ENCODE results near the gene PLXNA1.

Gene PLXNA1

DNA sequence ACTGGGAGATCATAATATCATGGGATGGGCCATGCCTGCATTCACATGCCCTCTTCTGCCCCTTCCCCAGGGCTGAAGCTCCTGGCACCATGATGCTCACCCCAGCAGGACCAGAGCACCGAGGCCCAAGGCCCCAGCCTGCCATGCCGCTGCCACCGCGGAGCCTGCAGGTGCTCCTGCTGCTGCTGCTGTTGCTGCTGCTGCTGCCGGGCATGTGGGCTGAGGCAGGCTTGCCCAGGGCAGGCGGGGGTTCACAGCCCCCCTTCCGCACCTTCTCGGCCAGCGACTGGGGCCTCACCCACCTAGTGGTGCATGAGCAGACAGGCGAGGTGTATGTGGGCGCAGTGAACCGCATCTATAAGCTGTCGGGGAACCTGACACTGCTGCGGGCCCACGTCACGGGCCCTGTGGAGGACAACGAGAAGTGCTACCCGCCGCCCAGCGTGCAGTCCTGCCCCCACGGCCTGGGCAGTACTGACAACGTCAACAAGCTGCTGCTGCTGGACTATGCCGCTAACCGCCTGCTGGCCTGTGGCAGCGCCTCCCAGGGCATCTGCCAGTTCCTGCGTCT lies 5.6 kb downstream of the PLXNA1 start:
- DNase-seq, result no peak

DNA sequence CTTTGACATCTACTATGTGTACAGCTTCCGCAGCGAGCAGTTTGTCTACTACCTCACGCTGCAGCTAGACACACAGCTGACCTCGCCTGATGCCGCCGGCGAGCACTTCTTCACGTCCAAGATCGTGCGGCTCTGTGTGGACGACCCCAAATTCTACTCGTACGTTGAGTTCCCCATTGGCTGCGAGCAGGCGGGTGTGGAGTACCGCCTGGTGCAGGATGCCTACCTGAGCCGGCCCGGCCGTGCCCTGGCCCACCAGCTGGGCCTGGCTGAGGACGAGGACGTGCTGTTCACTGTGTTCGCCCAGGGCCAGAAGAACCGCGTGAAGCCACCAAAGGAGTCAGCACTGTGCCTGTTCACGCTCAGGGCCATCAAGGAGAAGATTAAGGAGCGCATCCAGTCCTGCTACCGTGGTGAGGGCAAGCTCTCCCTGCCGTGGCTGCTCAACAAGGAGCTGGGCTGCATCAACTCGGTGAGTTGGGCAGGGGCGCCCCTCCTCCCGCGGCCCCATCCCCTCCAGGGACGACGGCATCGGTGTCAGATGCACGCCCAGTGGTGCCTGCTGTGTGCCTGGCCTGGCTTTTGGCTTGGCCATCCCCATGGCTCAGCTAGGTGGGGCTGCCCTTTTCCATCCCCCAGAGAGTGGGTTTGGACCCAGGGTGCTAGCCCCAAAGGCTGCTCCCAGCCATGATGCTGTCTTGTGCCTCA lies 6.6 kb downstream of the PLXNA1 start:
- no peak for DNase-seq

DNA sequence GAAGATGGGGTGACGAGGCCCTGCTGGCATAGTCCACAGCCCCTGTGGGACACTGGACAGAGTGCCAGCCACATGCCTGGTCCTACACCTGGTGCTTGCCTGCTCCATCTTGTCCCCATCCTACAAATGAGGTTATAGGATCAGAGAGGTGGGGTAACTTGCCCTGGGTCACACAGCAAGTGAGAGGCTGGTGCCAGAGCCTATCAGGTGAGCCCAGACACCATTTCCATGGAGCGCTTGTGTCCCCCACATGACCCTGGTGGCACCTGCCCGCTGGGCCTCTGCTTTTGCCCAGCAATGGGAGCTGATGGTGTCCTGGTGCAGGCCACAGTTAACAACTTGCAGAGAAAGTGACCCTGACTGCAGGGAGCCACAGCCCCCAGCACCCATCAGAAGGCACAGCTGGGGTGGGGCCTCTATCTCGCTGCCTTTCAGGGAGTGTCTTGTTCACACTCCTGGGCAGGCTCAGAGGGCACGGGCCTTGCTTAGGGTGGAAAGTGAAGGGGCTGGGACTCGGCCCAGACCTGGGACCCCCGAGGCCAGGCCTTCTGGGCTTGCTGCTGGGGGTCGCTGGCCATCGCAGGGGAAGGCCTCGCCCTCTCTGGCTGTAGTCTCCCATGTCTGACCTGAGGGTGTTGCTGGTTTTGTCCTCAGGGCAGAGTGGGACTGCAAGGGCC lies 7.2 kb downstream of the PLXNA1 start:
- DNase-seq, result no peak

DNA sequence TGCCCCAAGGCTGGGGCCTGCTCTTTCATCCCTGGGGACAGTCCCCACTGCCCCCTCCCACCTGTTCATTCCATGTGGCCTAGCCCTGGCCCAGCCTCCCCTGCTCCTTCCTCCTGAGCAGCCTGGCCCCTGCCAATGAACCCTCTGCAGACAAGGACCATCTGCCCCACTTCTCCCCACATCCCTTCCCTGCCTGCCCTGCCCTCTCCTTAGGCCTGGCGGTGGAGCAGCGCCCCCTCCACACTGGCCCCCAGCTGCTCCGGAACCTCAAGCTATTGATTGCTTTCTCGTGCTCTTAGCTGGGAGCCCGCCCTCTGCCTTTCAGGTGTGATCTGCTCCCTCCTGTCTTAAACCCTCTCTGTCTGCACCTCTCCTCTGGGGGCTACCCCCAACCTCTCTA lies 8.0 kb downstream of the PLXNA1 start:
- DNase-seq, result no peak

DNA sequence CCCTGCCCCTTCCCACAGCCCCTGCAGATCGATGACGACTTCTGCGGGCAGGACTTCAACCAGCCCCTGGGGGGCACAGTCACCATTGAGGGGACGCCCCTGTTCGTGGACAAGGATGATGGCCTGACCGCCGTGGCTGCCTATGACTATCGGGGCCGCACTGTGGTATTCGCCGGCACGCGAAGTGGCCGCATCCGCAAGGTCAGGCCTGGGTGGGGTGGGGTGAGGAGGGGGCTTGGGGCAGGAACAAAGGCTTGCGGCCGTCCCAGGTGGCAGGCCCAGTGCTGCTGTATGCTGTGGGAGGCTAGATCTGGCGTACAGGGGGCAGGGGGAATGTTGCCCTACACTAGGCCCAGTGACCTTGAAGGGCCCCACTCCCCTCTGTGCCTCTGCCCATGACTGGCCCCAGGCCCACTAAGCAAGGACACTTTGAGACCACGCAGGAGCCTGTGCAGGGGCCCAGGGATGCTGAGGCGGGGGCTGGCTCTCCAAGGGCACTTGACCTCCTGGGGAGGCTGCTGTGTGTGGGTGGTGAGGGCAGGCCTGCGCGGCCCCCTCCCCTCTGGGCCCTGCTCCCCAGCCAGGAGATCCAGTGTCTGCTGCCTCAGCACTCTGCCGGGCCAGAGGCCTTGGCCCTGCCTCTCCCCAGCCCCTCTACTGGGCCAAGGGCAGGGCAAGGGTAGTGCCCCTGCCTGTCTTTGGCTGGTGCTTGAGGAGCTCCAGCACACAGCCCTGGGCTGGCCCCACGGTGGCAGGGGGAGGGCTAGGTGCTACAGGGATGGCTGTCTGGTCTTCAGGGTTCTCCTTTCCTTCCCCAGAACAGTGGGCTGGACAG lies 8.7 kb downstream of the PLXNA1 start:
- DNase-seq, result no peak

DNA sequence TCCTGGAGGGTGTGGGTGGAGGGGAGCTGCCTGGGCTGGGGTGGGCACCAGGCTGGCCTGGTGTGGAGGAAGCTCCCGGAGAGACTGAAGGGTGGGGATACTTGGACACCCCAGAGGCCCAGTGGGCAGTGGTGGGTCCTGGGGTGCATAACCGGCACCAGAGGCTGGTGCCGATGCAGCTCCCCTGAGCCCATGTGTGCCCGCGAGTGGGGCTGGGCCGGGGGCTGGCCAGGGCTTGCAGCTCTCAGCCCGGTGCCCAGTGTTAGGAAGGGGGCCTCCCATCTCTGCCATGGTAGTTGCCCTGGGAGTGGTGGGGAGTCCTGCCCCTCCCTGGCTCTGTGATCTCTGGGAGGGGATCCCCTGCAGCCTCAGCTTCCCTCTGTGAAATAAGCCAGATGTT lies 9.3 kb downstream of the PLXNA1 start:
- no peak for DNase-seq

DNA sequence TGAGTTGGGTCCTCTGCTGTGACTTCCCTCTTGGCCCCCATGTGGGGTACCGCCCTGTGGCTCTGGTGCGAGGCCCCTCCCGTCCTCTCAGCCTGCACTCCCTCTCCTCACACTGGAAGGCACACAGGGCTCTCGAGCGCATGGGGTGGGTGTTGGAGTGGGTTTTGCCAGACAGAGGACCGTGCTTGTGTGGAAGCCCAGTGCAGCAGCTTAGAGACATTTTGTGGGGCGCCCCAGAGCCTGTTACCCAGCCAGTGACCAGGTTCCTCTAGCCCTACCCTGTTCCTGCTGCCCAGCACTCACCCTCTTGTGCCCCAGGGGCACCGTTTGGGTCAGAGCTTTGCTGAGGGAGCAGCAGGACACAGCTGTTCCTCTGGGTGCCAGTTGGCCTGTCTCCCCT lies 9.9 kb downstream of the PLXNA1 start:
- no peak for DNase-seq

DNA sequence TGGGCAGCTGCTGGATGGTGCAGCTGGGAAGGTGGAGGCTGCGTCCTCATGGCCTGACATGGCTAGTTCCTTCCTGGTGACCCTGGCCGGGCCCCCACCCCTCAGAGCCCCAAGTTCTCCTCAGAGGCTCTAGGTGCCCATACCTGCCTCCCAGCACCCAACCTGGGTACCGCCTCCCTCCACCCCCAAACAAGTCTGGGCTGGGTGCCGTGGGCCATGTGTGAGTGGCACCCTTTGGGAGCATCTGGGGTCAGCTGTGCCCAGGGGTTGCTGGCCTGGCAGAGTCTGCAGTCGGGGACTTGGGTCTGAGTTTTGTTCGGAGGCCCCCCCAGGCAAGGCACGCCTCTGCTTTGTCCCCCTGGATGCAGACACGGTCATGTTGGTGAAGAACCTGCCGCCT lies 10.5 kb downstream of the PLXNA1 start:
- DNase-seq, result no peak

DNA sequence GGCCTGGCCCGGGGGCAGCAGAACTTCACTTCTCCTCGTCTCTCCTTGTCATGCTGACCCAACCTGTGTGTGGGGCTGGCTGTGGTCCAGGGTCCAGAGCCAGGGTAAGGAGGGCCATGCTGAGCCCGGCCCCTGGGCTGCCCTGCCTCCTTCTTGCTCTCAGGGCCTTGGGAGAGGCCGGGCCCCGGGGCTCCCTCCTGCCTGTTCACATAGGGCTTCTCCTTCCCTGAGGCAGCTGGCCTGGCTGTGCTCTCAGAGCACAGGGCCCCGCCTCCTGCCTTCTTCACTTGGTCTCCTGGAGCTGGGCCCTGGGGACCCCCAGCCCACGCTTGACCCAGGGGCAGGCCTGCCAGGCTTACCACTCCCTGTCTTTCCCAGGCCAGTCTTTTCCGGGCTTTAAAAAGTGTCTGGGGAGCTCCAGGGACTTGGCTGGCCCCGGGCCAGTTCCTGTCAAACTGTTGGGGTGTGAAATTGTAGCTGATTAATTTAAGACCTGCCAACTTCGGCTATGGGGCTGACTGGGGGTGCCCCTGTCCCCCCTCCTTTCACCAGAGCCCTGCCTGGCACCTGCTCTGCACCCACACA lies 11.8 kb downstream of the PLXNA1 start:
- no peak for DNase-seq

DNA sequence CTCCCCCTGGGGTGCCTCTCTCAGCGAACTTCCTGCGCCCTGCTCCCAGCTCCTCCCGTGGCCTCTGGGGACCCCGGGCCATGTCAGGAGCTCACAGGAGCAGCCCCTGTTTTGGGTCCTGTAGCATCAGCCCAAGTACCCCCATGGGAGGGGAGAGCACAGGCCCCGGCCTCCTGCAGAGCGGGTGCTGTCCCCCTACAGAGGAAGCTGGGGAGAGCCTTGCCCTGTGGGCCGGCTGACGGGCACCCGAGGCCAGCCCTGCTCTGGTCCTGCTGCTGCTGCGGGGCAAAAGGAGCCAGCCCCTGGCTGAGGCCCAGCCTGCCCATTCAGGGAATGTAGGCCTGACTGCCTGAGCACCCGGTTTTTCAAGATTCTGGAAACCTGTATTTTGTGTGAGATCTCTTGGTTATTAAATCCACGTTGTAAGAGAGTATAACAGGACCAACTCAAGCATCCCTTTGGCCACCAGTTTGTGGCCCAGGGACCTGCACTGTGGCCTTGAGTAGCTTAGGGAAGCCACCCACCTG lies 12.4 kb downstream of the PLXNA1 start:
- no peak for DNase-seq

DNA sequence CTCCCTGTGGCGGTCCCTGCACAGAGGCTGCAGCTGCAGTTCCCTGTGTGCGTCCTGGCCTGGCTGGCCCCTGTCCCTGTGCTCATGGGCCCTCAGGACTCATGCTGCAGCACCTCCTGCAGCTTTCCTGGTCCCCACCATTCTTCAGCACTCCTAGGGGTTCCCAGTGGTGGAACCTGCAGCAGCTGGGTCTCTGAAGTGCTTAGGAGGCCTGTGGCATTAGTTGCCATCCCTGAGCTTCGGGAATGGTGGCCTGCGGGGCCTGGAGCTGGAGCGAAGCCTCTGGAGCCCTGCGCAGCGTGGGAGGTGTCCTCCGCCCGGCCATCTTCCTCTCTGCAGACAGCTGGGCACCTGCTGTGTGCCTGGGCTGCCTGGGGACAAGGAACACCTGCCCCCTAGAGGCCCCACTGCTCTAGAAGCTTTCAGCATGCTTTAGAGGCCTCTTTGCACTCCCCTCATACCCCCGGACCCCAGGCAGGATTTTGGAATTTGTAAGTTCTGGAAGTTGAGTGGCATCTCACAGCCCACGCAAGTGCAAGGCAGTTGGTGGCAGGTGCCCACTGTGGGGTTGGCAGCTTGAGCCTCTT lies 13.1 kb downstream of the PLXNA1 start:
- DNase-seq, result no peak

DNA sequence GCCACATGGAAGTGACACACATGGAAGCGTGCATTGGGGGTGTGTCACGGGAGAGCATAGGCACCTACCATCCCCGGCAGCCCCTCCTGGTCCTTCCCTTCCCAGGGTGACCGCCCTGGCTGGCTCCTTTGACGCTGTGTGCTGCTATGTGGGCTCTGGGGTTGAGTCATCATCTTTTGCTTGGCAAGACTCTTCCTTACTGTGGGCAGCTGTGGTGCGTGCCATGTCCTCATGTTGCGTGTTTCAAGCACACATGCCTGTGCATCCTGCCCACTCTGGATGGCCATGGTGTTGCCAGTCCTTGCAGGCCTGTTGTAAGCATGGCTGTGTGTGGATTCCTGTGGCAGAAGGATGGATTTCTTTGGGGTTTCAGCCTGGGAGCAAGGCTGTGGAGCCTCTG lies 14.0 kb downstream of the PLXNA1 start:
- peak; percentile 11 for DNase-seq

DNA sequence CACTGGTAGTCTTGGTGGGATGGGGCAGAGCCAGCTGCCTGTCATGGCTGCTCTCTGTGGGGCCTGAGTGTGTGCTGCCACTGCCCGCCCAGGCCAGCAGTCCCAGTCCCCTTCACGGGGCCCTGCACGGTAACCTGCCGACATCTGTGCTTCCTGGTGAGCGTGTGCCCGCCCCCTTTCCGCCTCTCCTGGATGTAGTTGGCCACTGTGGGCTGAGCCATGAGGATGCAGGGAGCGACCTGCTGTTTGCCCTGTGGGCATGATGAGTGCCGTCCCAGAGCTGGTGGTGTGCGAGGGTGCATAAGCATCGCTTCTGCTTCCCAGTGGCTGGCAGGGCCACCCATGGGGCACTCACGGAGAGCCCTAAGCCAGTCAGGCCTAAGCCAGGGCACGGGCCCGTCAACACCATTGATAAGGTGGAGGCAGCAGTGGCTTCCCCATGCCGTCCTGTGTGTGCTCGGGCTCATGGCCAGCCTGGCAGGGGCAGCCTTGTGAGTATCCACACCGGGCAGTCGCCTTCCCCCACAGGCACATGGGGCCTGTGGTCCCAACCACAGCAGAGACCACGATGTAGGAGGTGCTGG lies 14.6 kb downstream of the PLXNA1 start:
- DNase-seq, result no peak

DNA sequence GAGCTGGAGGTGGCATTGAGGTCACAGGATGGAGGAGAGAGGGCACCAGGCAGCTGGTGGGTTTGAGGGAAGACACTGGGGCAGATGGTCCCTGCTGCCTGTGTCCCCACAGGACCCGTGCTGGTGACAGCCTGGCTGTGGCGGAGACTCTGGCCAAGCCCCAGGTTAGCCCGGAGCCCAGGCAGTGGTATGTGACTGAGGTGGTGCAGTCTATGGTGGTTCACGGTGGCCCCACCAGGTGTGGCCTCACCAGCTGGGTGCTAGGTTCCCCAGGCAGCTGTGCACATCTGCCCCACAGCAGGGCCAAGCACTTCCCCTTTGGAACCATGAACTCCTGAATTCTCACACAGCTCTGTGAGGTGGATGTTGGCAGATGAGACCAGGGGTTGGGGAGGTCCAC lies 15.4 kb downstream of the PLXNA1 start:
- no peak for DNase-seq

DNA sequence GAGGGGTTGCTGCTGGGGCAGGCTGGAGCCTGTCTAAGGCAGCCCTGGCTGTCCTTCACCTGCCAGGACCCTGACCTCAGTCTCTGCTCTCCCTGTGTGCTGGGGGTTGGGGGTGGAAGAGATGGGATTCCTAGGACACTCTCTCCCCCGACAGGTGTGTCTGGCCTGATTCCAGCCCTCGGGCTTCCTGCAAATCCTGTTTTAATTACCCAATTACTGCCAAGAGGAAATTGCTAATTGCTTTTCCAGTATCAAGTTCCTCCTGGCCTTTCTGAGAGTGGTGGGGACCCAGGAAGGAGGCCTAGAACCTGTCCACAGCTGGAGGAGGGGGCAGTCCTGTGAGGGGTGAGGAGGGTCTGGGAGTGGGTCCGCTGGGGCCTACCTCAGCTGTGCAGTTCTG lies 15.8 kb downstream of the PLXNA1 start:
- no peak for DNase-seq

DNA sequence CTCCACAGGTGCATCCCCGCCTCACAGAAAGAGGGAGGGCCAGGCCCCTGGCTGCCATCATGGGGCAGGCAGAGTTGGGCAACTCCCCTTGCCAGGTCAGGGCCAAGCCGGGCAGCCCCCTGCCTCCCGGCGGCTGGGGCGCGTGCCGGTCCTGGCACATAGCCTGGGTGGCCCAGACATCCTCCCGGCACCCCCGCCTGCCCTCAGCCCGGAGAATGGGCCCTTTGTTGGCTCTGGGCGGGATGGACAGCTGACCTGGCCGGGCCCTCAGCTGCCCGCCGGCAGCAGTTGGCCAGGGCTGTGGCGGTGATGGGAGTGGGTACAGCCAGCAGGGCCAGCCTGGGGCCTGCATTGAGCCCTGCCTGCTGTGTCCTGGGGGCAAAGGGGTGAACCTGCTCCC lies 16.5 kb downstream of the PLXNA1 start:
- DNase-seq, result no peak

DNA sequence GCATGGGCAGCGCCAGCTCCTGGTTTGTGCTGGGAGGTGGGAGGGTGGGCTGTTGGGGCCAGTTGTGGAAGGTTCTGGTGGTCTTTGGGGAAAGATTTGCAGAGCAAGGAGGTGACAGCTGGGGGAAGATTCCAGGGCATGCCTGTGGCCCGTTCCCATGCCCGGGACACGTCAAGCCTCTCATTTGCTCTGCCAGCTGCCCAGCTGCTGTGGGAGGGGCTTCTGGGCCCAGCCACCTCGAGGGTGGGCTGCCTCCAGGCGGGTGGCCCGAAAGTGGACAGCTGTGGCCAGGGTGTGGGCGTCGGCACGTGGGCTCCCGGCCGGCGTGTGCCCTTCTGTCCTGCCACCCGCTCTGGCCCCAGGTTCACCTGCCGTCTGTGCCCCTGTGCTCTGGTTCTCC lies 17.2 kb downstream of the PLXNA1 start:
- DNase-seq, result no peak

DNA sequence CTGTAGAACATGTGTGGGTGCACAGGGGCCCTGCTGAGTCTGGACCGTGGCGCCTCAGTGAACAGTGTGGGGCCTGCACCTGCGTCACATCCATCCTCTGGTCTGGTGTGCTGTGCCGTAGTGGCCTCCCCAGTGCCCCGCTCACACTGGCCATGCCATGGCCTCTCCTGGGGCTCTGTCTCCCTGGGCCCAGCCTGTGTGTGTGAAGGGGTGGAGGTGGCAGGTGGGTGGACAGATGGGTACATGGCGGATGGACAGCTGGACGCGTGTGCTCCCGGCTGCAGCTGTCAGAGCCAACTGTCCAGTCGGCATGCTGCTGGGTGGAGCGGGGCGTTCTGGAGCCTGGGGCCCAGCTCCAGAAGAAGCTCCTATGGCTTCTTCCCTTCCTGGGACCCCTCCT lies 17.8 kb downstream of the PLXNA1 start:
- DNase-seq, result no peak

DNA sequence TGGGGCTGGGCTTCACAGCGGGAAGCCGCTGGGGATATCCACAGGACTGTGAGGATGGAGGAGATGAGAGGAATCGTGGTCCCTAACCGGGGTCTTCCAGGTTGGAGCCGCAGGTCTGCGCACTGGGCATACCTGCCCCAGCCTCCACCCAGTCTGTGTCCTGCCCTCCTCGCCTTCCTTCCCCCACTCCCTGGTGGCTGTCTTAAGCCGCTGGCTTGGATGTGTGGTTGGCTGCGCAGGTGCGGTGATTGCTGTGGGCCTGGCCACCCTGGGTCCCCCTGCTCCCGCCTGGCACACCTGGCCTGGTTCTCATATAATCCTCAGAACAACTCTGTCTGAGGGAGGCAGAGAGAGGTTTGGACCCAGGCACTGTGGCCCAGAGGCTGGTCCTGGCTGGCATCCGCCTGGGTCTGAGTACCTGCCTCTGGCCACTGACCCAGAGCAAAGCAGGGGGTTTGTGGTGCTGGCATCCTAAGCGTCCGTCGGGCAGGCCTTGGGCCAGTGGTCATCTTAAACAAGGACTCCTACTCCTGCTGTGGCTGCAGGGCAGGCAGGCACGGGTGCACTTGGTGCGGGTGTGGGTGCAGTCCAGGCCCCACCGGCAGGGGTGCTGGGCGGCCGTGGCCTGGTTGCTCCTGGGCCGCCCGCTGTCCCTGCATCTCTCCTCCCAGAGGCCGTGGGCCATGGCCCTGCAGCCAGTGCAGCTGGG lies 18.7 kb downstream of the PLXNA1 start:
- DNase-seq, result no peak

DNA sequence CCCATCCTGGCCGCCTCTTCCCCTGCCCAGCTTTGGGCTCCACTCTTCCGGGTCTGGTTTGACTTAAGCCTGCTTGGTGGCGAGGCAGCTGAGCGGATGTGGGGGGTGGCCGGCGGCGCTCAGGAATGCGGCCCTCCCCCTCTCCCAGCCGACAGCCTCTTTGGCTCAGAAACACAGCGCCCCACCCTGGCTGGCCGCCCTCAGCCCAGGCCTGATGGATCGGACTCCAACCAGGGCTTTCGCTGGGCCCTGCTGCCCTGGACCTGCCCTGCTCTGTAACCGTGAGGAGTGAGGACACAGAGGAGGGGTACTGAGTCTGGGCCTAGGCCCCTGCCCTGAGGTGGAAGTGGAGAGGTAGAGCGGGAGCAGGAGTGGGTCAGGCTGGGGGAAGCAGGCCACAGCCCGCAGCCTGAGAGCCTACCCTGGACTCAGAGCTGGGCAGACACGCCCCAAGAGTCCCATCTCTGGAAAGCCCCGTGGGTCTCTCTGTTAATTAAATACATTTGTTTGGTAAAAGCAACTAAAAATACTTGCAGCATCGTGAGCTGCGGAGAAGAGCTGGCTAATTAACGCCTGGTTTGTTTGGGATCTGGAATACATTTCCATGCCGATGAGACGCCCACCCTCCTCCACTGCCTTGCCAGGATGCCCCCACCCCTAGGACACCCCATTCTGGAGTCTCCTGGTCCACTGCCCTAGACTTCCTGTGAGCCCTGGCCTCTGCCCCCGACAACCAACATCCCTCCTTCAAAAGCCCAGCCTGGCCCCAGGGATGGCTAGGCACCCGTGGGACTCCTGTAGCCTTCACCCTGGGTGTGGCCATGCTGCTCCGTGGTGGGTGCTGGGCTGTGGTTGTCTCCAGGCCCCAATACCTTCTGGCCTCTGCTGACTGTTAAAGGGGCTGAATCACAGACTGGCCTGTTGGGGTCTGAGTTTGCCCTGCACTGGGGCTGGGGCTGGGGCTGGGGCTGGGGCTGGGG lies 19.6 kb downstream of the PLXNA1 start:
- DNase-seq, result peak; percentile 93

Data from fibroblast of skin of right biceps (primary cell).